PFSK-1 (cell line): ENCODE data around the gene CBY1.

Experiments used
- POLR2AphosphoS5 ChIP-seq: IDR thresholded peaks from 2 replicates; pipeline ENCODE4 v1.6.1; 2012; ENCODE audit warnings: low read depth, mild to moderate bottlenecking, control low read depth, low read length, moderate library complexity
- SIN3A ChIP-seq: IDR thresholded peaks from 2 replicates; pipeline ENCODE4 v1.6.1; 2012; ENCODE audit warnings: mild to moderate bottlenecking, low read length, moderate library complexity, borderline replicate concordance; ENCODE audit not compliant: insufficient read depth

DNA sequence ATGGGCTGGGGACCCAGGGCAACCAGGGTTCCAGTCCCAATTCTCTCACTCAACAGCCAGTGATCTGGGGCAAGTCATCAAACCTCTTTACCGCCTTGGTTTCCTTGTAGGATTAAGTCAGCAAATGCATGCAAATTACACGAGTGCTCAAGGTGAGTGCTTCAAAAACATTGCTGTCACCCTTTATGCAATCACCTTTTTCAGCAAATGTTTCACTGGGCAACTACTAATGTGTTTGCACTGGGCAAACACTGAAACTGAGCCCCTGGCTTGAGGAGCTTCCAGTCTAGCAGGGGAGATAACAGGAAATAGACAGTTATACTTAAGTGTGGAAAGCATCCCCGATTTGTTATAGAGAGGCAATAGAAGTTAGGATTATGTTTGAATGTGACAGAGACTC, 48.8 kb upstream of the CBY1 start:
- TF ChIP-seq SIN3A, result no peak
- TF ChIP-seq POLR2AphosphoS5, result no peak
